Amniotic stem cell (primary cell): Measurements from ENCODE around the gene ZNF423.

Source experiments
- DNase-seq: peaks from one replicate; lab custom pipeline; 2025; lab: John Stamatoyannopoulos, UW

ZNF423 gene

DNA sequence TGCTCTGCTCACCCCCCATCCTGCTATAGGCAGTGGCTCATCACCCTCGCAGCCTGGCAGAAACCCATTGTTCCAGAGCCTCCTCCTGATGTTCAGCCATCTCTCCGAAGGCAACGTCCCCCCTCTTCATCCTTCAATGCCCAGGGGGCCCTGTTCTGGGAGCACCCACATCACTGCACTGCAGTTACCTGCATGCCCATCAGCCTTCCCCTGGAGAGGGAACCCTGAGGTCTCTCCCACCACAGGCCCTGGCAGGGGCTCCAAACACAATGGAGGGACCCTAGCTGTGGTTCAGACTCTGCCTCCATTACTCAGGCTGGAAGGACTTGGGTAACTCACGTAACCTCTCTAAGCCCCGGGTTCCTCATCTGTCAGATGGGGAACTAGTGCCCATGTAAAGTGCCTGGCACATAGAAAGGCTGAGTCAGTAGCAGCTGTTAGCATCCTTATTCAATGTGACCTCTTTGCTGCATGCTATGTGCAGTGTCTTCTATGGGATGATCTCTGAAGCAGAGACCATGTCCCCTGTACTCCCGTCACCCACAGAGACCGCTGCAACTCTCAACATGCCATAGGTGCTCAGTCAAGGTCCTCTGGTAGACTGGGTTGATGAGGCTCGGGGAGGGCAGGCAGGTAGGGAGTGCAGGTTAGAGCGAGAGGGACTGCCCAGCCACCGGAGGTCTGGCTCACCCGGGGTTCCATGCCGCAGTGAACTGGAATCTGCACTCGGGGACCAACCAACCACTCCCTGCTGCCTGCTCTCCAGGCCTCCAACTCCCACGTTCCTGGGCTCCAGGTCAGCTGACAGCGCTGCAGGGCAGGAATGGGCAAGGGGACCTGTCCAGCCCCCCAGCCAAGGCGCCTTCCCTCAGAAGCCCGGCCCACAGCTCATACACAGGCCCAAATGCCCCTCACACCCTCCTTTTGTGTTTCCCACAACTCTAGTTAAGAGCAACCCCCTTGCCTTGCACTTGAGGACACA lies 233.2 kb downstream of the ZNF423 start:
- DNase-seq, result no peak

DNA sequence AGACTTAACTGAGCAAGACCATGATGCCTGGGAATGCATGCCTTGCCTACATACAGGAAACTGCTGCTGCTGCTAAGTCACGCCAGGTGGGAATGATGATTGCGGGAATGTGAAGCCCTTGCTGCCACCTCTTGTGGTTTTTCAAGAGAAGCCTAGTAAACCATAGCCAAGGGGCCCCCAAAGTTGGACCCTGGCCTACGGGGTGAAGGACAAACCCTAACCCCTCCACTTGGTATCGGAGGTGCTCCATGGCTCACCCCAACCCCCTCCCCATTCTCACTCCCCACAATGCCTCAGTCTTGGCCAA lies 233.9 kb downstream of the ZNF423 start:
- no peak for DNase-seq

GRCh38 chr16:49621241-49622083 lies 234.4 kb downstream of the ZNF423 start:
- DNase-seq, result no peak

DNA sequence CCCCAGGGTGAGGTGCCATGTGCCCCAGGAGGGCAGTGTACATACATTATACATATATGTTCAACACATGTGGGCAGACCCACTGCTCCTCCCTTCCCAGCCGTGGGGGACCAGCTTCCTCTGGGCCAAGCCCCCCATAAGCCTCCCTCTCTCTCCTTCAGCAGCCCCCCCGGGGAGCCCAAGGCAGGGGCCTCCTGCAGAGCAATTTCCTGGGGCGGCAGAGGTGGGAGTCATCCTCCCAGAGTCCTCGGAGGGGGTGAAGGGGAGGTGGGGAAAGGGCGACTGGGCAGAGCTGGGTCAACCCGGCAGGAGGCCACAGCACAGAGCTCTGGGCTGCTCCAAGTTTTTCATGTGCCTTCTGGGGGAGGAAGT lies 235.1 kb downstream of the ZNF423 start:
- no peak for DNase-seq

DNA sequence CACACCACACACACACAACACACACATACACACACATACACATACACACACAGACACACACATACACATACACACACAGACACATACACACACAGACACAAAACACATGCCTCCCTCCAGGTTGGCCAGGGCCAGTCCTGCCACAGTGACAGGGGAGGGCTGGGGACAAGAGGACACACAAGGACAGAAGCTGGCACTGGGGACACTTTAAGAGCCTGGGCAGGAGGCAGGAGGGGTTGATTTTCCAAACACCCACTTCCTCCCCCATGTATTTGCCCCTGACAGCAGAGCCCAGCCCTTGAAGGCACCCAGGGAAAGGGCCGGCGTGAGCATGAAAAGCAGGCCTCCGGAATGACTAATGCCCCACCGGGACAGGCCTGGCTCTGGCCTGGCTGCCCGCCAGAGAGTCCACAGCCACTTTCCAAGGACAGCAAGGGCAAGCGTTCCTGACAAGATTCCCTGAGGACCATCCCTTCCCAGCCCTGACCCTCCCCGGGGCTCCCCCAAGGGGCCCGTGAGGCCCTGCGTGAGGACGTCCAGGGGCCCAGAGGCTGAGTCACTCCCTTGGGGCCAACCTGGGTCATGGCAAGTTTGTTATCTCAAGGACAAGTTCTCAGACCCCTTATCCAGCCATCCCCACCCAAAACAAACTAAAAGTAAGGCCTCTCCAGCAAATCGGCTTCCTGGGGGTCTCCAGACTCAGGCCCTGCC lies 235.6 kb downstream of the ZNF423 start:
- DNase-seq, result peak; percentile 59

DNA sequence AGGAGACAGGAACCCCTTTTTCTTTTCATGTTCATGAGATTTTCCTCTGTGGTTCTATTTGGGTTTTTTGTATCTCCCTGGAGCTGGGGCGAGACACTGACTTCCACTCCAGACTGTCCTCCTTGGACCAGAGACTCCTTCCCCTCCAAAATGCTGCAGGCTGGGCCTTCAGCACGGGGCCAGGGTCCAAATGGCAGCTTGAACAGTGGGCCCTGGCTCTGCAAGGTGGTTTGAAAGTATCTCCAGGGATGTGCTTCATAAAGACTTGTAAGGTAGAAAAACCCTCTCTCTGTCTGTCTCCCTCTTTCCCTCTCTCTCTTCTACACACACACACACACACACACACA lies 236.1 kb downstream of the ZNF423 start:
- no peak for DNase-seq

GRCh38 chr16:49618955-49619354 lies 237.0 kb downstream of the ZNF423 start:
- no peak for DNase-seq

- no peak for DNase-seq
Measured at GRCh38 chr16:49617710-49618330, 238.1 kb downstream of the ZNF423 start.

- DNase-seq, result no peak
Measured at GRCh38 chr16:49617016-49617629, 238.8 kb downstream of the ZNF423 start.

- no peak for DNase-seq
Measured at GRCh38 chr16:49615576-49615975, 240.3 kb downstream of the ZNF423 start.

- DNase-seq, result no peak
Measured at GRCh38 chr16:49610983-49611382, 244.9 kb downstream of the ZNF423 start.

DNA sequence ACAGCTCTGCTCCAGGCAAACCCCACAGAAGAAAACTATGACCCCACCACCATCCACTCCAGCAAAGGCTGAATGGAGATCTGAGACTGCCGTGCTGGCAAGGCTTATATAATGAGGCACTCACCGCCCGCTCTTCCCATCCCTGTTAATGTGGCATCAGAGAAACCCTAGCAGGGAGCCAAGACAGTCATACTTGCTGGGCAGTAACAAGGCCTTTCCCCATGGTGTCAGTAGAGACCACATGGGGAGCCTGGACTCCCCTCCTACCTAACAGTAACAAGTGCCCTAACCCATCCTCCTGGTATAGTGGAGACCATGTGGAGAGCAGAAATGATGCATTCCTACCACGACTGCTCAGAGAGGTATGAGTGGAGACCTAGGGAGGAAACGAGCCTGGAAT lies 247.1 kb downstream of the ZNF423 start:
- DNase-seq, result no peak

DNA sequence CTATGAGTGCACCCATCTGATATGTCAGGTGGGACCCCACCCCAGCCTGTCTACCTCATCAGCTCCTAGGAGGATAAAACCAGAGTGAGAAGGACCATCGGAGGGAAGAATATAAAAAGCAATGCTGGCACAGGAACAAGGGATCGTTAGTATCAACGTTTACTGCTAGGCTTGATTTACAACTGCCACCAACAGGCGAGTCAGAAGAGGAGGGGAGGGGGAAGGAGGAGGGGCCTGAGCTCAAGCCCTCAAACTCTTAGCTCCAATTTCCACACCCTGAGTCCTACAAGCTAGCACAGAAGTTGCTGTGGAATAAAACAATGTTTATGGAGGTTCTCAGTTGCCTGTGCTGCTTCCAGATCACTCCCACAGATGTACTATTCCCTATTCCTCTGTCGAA lies 247.8 kb downstream of the ZNF423 start:
- DNase-seq, result no peak

- no peak for DNase-seq
Measured at GRCh38 chr16:49605536-49606254, 250.2 kb downstream of the ZNF423 start.

GRCh38 chr16:49604602-49605001 lies 251.3 kb downstream of the ZNF423 start:
- no peak for DNase-seq

GRCh38 chr16:49603956-49604355 lies 252.0 kb downstream of the ZNF423 start:
- no peak for DNase-seq

DNA sequence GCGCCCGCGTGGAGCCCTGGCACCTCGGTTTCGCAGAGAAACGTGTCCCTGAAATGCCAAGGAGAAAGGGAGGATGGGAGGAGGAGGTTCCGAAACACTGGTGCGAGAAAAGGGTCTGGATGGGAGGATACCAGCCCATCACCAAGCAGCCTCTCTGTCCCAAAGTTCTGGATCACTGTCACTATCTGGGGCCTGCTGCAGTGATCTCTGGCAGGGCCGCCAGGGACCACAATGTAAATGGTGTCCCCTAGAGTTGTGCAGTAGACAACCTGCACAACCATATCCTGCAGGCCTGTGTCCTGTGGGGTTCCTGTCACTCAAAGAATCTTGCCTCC lies 253.0 kb downstream of the ZNF423 start:
- no peak for DNase-seq

- no peak for DNase-seq
Measured at GRCh38 chr16:49602201-49602975, 253.5 kb downstream of the ZNF423 start.

DNA sequence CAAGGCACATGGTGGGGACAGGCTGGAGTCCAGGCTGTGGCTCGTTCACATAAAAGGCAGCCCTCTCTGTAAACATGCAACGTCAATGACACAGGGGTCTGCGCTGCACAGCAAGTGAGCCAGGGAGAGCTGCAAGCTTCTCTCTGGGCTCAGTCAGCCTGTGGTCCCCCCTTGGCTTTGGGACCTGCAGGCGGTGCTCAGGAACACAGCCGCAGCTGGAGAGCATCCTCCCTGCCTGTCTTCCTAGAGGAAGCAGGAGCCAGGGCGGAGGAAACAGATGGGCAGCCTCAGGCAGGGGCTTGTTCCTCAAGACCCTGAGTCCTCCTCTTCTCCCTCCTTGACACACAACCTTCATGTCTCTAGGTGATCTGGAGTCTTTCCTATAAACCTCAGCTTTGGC lies 254.3 kb downstream of the ZNF423 start:
- DNase-seq, result no peak

DNA sequence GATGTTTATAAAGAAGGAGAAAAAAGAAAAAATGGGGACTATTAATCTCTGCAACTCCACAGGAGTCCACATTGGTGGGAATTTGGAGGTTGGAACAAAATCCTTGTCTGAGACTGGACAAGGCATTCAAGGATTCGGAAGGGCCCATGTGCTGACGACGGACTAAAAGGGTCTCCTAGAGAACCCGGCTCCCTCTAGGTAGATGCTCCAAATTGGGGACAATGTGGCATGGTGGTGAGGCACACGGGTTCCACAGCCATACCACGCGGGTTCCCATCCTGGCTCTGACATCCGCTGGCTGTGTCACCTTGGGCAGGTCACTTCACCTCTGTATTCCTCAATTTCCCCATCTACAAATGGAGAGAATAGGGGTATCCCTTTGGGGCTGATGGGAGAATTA lies 254.9 kb downstream of the ZNF423 start:
- no peak for DNase-seq
